ENCODE results near the gene AP5Z1. TPM values are rescaled to one million over a fixed set of nuclear protein-coding genes. Genes with fewer than 3 reads are reported as not detected.
A peak's percentile ranks its signal among the peaks of the same experiment; 100 is the strongest.

The AP5Z1 gene
- total RNA-seq, 1 donor: 40.2 TPM

DNA sequence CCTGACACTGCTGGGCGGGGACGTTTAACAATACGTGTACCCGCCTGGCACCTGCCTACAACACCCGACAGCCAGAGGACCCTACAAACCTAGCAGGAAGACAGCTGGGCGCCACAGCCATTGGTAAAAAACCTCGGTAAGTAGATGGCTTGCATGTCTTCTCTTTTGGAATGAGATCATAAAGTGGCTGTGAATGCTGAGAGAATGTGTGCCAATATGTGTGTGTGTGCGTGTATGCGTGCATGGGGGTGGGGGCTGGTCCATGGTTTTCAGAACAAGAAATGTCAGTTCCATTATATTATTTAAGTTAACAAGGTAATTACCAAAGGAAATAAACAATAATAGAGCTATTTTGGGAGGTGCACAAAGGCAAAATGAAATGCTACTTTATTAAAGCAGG, 47.3 kb downstream of the AP5Z1 start:
- DNase-seq (ENCODE audit: low read depth): no peak
- no peak for TF ChIP-seq CTCF (IDR thresholded peaks at IDR 0.05; ENCODE audit: insufficient read depth, low read depth, low read length)

GRCh38 chr7:4823441-4824119, 48.2 kb downstream of the AP5Z1 start:
- DNase-seq (ENCODE audit: low read depth): no peak
- no peak for TF ChIP-seq CTCF (IDR thresholded peaks at IDR 0.05; ENCODE audit: insufficient read depth, low read depth, low read length)
- H3K4me3 ChIP-seq (ENCODE audit: low read depth, low read length): no peak overlapping the region

More for the DNA sequence above, 47.3 kb downstream of the AP5Z1 start:
- H3K4me3 ChIP-seq (ENCODE audit: low read depth, low read length): no peak overlapping the region

- H3K4me3 ChIP-seq (ENCODE audit: low read depth, low read length): no peak overlapping the region
- no peak for TF ChIP-seq CTCF (IDR thresholded peaks at IDR 0.05; ENCODE audit: insufficient read depth, low read depth, low read length)
- no peak for DNase-seq (ENCODE audit: low read depth)
Measured at GRCh38 chr7:4824120-4824775, 48.8 kb downstream of the AP5Z1 start.

- no peak for TF ChIP-seq CTCF (IDR thresholded peaks at IDR 0.05; ENCODE audit: insufficient read depth, low read depth, low read length)
- no peak for DNase-seq (ENCODE audit: low read depth)
- H3K4me3 ChIP-seq (ENCODE audit: low read depth, low read length): no peak overlapping the region
Measured at GRCh38 chr7:4825081-4825480, 49.7 kb downstream of the AP5Z1 start.

DNA sequence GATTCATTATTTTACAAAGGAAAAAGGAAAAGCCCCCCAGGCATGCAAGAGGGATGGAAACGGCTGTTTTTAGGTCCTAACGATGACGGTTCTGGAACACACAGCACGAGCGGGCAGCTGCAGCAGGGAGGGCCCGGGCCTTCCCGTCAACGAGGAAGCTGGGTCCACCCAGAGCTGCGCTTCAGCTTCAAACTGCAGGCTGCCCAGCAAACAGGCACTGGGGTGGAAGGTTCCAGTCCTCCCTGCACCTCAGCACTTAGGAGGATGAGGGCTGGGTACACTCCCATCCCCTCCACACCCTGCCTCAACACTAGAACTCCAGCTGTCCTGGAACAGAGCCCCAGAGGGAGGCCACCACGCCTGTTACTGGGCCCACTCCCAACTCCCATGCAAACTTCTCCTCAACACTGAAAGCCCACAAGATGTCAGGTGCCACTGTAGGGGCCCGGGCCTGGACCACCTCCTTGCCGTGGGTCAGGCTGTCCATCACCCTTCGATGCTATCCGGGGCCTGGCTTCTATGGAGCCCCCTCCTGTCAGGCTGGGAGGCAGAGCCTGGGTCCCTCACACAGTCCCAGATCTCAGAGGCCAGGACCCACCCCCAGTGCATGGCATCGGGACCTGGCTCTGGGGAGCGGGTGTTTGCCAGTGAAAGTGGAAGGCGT, 53.4 kb downstream of the AP5Z1 start:
- no peak overlapping the region for H3K4me3 ChIP-seq (ENCODE audit: low read depth, low read length)
- no peak for DNase-seq (ENCODE audit: low read depth)
- TF ChIP-seq CTCF (IDR thresholded peaks at IDR 0.05; ENCODE audit: insufficient read depth, low read depth, low read length): no peak

GRCh38 chr7:4830176-4830575, 54.8 kb downstream of the AP5Z1 start:
- peak; percentile 79 for DNase-seq (ENCODE audit: low read depth)
- TF ChIP-seq CTCF (IDR thresholded peaks at IDR 0.05; ENCODE audit: insufficient read depth, low read depth, low read length): peak; percentile 99
- H3K4me3 ChIP-seq (ENCODE audit: low read depth, low read length): no peak overlapping the region
